ENCODE data around the gene MUC5B. TPM values are rescaled to one million over a fixed set of nuclear protein-coding genes. Genes with fewer than 3 reads are reported as not detected.

Gene MUC5B
- total RNA-seq, 2 experiments from 2014 or later, result not detected

DNA sequence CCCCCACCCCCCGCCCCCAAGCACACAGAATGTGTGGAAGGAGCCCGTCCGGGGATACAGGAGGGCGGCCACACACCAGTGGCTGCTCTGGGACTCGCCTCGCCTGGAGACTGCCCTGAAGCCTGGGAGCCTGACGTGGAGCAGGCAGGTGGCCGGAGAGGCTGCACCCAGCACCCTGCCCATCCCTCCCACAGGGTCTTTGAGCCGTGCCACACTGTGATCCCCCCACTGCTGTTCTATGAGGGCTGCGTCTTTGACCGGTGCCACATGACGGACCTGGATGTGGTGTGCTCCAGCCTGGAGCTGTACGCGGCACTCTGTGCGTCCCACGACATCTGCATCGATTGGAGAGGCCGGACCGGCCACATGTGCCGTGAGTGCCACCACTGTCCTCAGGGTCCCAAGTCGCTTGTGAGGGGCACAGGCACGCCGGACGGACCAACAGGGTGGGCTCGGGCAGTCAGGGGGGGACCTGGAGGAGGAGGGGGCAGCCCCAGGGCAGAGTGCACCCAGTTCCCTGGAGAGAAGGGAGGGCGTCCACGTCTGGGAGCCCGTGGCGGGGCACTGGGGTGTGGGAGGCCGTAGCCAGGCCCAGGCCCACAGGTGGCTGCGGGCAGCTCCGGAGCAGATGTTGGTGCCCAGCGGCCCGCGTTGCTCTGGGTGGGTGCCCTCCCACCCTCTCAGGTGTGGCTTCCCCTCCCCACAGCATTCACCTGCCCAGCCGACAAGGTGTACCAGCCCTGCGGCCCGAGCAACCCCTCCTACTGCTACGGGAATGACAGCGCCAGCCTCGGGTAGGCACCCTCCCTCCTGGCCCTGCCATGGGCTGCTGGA is 27.0 kb upstream of the MUC5B start:
- H3K36me3 Mint-ChIP-seq (ENCODE audit: low read depth), result no peaks in the 10 kb centered on the region
- H3K9me3 Mint-ChIP-seq, result no peaks in the 10 kb centered on the region
- intact Hi-C loops (cut with micrococcal nuclease), result no loop called here
- no peaks in the 10 kb centered on the region for H3K4me1 Mint-ChIP-seq (ENCODE audit: low read depth)
- H3K27me3 Mint-ChIP-seq, result no peaks in the 10 kb centered on the region
- ATAC-seq, result no peak
- no peak overlapping the region for H3K27ac Mint-ChIP-seq
- ChIA-PET POLR2A (no interaction called here), CTCF (no interaction called here)
- H3K4me3 Mint-ChIP-seq, result no peak overlapping the region
- no peak for DNase-seq
- TF ChIP-seq, protein P1, sequence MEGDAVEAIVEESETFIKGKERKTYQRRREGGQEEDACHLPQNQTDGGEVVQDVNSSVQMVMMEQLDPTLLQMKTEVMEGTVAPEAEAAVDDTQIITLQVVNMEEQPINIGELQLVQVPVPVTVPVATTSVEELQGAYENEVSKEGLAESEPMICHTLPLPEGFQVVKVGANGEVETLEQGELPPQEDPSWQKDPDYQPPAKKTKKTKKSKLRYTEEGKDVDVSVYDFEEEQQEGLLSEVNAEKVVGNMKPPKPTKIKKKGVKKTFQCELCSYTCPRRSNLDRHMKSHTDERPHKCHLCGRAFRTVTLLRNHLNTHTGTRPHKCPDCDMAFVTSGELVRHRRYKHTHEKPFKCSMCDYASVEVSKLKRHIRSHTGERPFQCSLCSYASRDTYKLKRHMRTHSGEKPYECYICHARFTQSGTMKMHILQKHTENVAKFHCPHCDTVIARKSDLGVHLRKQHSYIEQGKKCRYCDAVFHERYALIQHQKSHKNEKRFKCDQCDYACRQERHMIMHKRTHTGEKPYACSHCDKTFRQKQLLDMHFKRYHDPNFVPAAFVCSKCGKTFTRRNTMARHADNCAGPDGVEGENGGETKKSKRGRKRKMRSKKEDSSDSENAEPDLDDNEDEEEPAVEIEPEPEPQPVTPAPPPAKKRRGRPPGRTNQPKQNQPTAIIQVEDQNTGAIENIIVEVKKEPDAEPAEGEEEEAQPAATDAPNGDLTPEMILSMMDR (IDR thresholded peaks at IDR 0.05), result no peak

DNA sequence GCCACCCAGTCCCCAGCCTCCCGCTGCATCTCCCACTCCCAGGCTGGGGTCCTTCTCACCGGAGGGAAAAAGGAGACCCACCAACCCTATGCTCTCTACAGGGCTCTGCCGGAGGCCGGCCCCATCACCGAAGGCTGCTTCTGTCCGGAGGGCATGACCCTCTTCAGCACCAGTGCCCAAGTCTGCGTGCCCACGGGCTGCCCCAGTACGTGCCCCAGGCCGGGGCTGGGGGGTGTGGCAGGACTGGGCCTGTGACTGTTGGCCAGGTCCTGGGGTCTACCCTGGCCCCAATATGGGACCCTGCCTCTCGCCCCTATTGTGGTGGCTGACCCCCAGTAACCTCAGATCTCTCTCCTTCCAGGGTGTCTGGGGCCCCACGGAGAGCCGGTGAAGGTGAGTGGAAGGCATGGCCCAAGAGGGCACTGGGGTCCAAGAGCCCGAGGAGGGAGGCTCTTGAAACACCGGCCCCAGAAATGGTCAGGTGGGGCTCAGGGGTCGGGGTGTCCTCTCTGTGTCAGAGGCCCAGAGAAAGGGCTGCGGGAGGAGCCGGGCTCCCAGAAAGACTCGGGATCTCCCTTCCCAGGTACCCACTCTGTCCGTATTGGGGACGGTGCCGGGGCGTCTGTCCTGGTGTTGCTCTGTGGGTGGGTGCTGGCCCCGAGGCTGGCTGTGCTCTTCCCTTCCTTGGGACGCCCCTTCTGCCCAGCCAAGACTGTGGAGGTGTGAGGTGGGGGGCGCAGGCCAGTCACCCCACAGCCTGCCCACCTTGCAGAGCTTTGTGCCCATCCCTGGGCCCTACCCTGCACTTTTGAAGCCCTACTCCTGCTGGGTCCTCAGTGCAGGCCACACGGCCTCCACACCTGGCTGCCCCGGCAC is 26.1 kb upstream of the MUC5B start:
- Mint-ChIP-seq H3K27me3 (no peaks in the 10 kb centered on the region), H3K4me1 (ENCODE audit: low read depth) (no peaks in the 10 kb centered on the region), H3K4me3 (no peak overlapping the region), H3K36me3 (ENCODE audit: low read depth) (no peaks in the 10 kb centered on the region), H3K9me3 (no peaks in the 10 kb centered on the region), H3K27ac (no peak overlapping the region)
- CTCF ChIA-PET, result no interaction called here
- POLR2A ChIA-PET, result no interaction called here
- TF ChIP-seq, protein P1 (IDR thresholded peaks at IDR 0.05), result no peak
- no peak for DNase-seq
- no peak for ATAC-seq
- intact Hi-C loops (cut with micrococcal nuclease), result no loop called here

DNA sequence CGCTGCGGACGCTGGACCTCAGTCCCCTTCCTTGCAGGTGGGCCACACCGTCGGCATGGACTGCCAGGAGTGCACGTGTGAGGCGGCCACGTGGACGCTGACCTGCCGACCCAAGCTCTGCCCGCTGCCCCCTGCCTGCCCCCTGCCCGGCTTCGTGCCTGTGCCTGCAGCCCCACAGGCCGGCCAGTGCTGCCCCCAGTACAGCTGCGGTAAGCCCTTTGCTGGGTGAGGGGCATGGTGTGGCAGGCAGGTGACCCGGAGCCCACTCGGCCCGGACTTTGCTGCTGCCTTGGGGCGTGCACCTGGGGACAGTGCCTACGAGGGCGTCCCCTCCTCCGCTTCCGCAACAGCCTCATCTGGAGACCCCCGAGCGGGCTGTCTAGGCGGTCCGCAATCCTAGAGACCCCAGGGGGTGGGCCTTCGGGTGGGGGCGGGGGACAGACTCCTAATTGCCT is 25.4 kb upstream of the MUC5B start:
- Mint-ChIP-seq H3K4me3 (no peak overlapping the region), H3K36me3 (ENCODE audit: low read depth) (no peaks in the 10 kb centered on the region), H3K27ac (no peak overlapping the region), H3K27me3 (no peaks in the 10 kb centered on the region), H3K4me1 (ENCODE audit: low read depth) (no peaks in the 10 kb centered on the region), H3K9me3 (no peaks in the 10 kb centered on the region)
- intact Hi-C loops (cut with micrococcal nuclease), result no loop called here
- ChIA-PET POLR2A (no interaction called here), CTCF (no interaction called here)
- no peak for ATAC-seq
- no peak for DNase-seq
- TF ChIP-seq, protein P1 (IDR thresholded peaks at IDR 0.05), result no peak

DNA sequence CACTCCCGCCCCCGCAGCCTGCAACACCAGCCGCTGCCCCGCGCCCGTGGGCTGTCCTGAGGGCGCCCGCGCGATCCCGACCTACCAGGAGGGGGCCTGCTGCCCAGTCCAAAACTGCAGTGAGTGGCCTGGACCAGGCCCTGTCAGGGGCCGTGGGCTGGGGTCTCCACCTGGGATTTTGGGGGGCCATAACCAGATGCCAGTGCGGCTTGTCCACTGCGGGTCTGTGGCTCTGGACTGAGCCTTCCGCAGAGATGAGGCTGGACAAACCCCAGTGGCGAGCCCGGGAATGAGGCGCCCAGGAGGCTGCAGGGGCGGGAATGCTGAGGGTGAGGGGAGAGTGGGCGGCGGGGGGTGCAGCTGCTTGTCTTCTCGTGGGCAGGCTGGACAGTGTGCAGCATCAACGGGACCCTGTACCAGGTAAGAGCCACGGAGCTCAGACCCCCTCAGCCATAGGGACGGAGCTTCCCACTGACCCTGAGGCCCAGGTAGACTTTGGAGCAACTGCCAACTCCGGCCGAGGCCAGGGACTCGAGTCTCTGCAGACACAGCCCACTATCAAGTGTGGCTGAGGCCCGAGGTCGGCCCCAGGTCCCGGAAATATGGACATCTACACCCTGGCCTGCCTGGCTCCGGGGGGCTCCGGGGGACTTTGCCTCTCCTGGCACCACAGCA is 24.8 kb upstream of the MUC5B start:
- H3K9me3 Mint-ChIP-seq, result no peaks in the 10 kb centered on the region
- no peak for DNase-seq

More for the DNA sequence above, 24.8 kb upstream of the MUC5B start:
- intact Hi-C loops (cut with micrococcal nuclease), result no loop called here
- H3K4me1 Mint-ChIP-seq (ENCODE audit: low read depth), result no peaks in the 10 kb centered on the region
- no peak for ATAC-seq
- no peak overlapping the region for H3K4me3 Mint-ChIP-seq
- POLR2A ChIA-PET, result no interaction called here
- no peaks in the 10 kb centered on the region for H3K36me3 Mint-ChIP-seq (ENCODE audit: low read depth)
- CTCF ChIA-PET, result no interaction called here
- TF ChIP-seq, protein P1 (IDR thresholded peaks at IDR 0.05), result no peak
- no peak overlapping the region for H3K27ac Mint-ChIP-seq
- H3K27me3 Mint-ChIP-seq, result no peaks in the 10 kb centered on the region
